Islet precursor cell (in vitro differentiated cells): ENCODE results near the gene ITGB2.

Experiments used
- DNase-seq: peaks from one replicate; pipeline ENCODE4 v3.0.0-alpha.2; 2018

ITGB2 gene

DNA sequence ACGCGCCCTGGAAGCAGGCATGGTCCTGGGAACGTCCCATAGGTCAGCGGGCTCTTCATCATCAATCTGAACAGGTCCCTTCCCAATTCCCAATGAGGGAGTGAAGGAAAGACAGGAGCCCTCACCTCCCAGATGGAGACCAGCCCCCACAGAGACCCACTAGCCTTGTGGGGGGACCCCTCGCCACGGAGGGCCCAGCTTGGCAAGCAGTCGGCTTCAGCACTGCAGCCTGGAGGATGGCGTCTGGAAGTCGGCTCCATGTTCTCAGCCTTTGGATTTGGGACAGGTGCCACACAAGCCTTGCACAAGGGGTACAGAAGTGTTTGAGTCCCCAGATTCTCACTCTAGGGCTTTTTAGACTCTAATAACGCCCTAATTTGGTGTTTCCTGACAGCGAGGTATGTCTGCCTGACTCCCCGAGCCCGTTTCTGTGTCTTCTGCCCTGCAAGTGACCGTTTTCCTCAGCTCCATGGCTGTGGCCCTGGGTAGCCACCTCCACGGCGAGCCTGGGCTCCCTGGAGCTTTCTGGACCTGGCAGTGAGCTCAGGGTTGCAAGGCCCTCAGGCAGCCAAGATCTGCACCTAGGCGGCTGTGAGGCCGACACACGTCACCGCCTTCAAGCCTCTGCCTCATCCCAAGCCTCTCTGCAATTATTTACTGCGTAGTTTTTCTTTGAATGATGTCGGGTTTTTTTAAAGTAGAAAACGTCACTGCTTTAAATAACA is 77.8 kb downstream of the ITGB2 start:
- no peak for DNase-seq

DNA sequence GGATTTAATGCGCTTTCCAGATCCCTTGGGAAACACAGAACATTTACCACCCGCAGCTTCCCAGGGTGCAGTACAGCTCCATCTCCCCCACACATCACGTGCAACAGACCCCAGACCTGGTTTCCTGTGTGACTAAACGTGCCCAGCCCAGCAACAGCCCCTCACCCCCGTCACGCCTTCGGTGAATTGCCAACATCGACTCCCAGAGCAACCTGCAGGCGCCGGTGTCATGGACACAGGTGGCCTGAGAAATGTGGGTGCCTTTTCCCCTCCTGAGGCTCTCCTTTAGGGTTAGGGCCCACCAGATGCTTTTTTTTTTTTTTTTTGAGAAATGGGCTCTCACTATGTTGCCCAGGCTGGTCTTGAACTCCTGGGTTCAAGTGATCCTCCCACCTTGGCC is 78.6 kb downstream of the ITGB2 start:
- DNase-seq = no peak

DNA sequence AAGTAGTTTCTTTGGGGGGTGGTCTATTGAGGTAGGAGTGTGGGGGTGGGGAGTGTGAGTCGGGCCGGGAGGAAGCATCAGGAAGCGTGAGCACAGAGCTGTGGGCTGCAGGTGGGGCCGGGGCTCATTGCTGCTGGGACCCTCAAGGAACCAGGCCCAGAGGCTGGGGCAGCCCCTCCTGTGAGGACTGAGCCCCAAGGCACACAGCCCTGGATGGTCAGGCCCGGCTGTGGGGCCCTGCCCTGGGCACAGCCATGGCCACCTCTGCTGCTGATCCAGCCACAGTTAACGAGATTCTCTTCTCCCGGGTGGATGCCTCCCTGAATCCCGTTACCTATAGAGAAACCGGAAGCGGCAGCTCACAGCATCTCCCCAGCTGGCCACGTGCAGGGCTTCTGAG is 79.9 kb downstream of the ITGB2 start:
- DNase-seq = no peak

DNA sequence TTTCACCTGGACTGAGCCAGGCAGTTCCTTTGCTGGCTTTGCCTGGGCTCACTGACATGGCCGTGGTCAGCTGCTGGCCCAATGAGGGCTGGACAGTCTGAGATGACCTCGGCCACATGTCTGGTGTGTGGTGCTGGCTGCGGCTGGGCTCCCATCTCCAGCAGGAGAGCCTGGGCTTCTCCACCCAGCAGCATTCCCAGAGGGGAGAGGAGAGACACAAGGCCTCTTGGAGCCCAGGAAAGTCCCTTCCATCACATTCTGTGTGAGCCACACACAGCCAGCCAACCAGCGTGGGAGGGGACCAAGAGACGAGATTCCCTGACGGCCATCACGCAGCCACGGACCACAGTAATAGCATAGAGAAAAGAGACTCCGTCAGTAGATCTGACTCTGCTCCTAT is 81.7 kb downstream of the ITGB2 start:
- no peak for DNase-seq

DNA sequence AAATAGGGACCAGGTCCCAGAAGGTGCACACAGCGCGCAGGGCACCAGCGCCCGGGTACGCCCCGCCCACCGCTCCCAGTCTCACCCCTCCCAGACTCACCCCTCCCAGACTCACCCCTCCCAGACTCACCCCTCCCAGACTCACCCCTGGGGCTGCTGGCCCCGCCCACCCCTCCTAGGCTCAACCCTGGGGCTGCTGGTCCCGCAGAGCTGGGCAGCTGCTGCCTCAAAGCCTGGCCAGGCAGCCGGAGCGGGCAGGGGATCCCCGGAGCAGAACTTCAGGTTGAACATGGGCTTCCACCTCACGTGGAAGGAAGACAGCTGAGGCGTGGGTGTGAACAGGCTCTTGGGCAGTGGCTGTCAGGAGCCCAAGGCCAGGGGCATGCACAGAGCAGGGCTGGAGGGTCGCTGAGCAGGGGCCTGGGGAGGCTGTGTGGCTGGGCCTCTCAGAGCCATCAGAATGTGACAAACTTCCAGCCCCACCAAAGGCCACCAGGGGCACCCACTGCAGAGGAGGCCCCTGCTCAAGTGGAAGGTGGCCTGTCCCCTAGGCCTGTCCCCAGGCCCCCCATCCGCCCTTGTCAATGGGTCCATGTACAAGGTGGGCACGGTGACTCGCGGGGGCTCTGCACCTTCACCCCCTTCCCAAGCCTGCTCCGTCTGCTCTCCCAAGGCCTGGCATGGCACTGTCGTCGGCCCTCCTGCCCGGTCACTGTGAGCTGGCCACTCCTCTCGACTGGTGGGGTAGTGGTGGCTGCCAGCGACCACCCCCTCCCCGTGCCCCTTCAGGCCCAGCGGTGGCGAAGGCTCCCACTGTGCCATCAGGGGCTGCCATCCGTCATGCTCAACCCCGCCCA is 82.4 kb downstream of the ITGB2 start:
- DNase-seq = no peak

DNA sequence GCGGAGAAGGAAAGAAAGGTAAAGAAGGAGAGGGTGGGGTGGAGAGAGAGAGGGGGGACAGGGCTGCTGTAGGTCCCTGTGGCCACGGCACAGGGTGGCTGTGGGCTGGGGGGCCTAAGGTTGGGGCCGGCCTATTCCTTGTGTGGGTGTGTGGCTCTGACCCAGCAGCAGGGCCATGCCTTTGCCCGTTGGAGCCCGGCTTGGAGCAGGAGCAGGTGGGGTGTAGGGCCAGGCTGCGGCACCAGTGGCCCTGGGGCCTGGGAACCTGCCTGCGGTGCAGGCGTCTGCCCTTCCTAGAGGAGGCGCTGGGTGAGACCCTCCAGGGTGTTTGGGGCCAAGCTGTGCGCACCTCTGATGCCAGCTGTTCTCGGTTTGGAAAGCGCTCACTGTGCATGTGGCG is 83.2 kb downstream of the ITGB2 start:
- DNase-seq = no peak

DNA sequence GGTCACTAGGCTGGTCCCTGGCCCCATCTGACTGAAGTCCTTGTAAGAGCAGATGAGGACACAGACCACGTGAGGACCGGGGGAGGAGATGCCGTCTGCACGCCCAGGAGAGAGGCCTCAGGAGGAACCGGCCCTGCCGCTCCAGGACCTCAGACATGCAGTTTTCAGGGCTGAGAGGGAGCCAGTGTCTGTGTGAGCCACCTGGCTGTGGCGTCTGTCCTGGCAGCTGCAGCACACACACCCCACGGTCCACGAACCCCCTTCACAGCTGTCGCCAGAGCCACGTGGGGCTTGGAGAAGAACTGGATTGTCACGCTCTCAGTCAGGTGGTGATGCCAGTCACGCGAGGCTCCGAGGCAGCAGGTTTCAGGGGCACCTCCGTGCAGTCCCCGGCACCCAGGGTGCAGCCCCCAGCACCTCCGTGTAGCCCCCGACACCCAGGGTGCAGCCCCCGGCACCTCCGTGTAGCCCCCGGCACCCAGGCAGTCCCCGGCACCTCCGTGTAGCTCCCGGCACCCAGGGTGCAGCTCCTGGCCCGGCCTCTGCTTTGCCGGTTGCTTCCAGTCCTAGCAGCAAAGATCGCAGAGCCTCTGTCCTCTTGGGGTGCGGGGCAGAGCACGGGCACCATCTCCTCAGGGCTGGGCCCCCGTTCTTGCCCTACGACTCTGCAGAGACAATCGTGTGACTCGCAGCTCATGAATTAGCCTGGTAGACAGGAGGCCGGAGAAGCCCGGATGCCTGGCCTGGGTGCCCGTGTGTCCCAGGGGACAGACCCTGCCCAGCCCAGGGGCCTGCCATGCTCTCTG is 83.8 kb downstream of the ITGB2 start:
- peak; percentile 81 for DNase-seq

DNA sequence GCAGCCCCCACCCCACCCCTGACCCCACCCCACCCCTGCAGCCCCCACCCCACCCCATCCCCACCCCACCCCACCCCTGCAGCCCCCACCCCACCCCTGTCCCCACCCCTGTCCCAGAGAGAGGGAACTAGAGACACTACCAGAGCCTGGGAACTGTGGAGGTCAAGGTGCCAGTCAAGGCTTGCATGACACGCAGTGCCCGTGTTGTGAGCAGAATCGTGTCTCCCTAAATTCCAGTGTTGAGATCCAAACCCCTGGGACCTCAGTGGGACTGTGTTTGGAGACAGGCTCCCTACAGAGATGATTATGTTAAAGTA is 84.4 kb downstream of the ITGB2 start:
- no peak for DNase-seq
